ENCODE results near the gene OVCA2.

The OVCA2 gene

DNA sequence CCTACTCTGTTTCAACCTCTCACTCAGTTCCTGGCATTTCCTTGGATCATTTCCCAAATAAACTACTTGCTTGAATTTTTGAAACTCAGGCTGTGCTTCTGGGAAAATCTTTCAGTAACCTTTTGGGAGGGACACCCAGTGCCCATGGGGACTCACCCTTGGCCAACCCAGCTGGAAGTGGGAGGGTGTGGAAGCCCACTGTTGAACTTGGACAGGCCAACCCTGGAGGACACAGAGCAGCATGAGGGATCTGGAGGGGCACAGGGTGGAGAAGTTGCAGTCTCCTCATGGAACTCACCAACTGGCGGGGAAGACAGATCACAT, 27.9 kb upstream of the OVCA2 start:
- Histone ChIP-seq H3K4me1 (peaks cover 88% of the 10 kb centered on the region), H3K4me3 (no peak overlapping the region), H4K20me1 (peaks cover 26% of the 10 kb centered on the region), H3K36me3 (0 out of 2 replicates have a peak, but pooled peaks cover 5% of the 10 kb centered on the region), H3K9ac (no peak overlapping the region), H3K4me2 (peak overlapping the region; percentile 28; the same call in 1 of the 2 replicates), H3K27ac (no peak overlapping the region; the same call in 1 of the 2 replicates), H3K27me3 (no peaks in the 10 kb centered on the region), H3K9me3 (no peaks in the 10 kb centered on the region)
- TF ChIP-seq Cebpa-rat (IDR thresholded peaks at IDR 0.05): no peak

GRCh38 chr17:2015314-2015713, 26.5 kb upstream of the OVCA2 start:
- H3K9me3 ChIP-seq: no peaks in the 10 kb centered on the region
- no peaks in the 10 kb centered on the region for H3K27me3 ChIP-seq
- 0 out of 2 replicates have a peak, but pooled peaks cover 5% of the 10 kb centered on the region for H3K36me3 ChIP-seq
- no peak overlapping the region for H3K4me3 ChIP-seq
- peaks cover 99% of the 10 kb centered on the region for H3K4me1 ChIP-seq
- H3K27ac ChIP-seq: peak overlapping the region; percentile 45; the same call in 1 of the 2 replicates
- peaks cover 39% of the 10 kb centered on the region for H4K20me1 ChIP-seq
- no peak for TF ChIP-seq Cebpa-rat (IDR thresholded peaks at IDR 0.05)
- H3K9ac ChIP-seq: no peak overlapping the region
- peak overlapping the region; percentile 15; the same call in 1 of the 2 replicates for H3K4me2 ChIP-seq

DNA sequence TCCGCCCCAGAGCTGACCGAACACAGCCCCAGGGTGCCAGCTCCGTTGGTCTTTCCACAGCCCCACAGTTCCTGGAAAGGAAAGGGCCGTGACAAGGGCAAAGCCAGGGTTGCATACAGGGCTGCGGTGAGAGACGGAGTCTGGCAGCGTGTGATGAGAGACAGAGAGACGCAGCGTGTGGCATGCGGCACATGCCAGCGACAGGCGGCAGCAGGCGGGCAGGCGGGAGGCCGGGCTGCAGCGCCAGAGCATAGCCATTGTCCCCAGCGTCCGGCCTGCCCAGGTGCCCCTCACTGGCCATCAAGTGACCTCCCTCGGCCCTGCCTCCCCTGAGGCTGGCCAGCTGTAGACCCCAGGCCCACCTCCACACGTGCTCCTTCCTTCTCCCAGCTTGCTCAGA, 25.3 kb upstream of the OVCA2 start:
- no peak overlapping the region for H3K4me3 ChIP-seq
- peak overlapping the region; percentile 72; the same call in 1 of the 2 replicates for H3K9ac ChIP-seq
- H3K27me3 ChIP-seq: no peaks in the 10 kb centered on the region
- 0 out of 2 replicates have a peak, but pooled peaks cover 5% of the 10 kb centered on the region for H3K36me3 ChIP-seq
- H3K4me2 ChIP-seq: peak overlapping the region; percentile 100
- H3K4me1 ChIP-seq: peaks cover 99% of the 10 kb centered on the region
- H3K27ac ChIP-seq: peak overlapping the region; percentile 89
- no peak for TF ChIP-seq Cebpa-rat (IDR thresholded peaks at IDR 0.05)
- H4K20me1 ChIP-seq: peaks cover 50% of the 10 kb centered on the region
- no peaks in the 10 kb centered on the region for H3K9me3 ChIP-seq

GRCh38 chr17:2017274-2017941, 24.4 kb upstream of the OVCA2 start:
- Histone ChIP-seq H3K4me3 (peak overlapping the region; percentile 56), H3K4me1 (peaks cover 99% of the 10 kb centered on the region), H3K9ac (peak overlapping the region; percentile 72), H3K27me3 (no peaks in the 10 kb centered on the region), H3K36me3 (0 out of 2 replicates have a peak, but pooled peaks cover 5% of the 10 kb centered on the region), H3K27ac (peak overlapping the region; percentile 89), H3K9me3 (no peaks in the 10 kb centered on the region), H3K4me2 (peak overlapping the region; percentile 100), H4K20me1 (peaks cover 50% of the 10 kb centered on the region)
- TF ChIP-seq Cebpa-rat (IDR thresholded peaks at IDR 0.05): no peak

DNA sequence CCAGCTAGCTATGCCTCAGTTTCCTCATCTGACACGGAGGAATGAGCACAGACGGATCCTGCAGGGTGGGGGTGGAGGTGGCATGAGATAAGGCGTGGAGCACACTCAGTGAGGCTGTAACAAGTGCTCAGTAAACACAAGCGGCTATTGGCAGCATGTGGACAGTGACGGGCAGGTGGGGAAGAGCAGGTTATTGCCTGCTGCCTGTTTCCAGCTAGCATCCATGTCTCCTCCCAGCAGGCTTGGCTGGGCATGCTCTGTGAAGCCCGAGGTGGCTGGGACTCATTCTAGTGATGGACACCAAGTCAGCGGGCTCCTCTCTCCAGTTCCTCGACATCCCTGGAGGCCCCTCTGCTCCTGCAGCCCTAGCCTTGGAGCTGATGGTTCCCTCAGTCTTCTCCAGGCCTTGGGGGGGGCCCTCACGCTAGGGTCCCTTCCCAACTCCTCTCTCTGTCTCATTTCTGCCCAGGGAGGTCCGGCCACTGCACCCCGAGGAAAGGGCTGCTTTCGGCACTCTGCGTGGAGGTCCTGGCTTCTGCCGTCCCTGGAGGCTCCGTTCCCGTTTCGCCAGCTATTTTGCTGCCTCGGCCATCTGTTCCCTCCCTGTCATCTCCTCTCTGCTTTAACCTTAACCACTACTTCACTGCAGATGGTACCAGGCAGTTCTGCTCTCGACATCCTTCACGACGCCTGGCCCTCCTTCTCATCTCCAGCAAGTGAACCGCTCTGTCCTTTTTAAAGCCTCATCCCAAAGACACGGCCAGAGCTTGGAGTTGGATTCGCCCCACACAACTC, 22.9 kb upstream of the OVCA2 start:
- Histone ChIP-seq H3K27ac (peak overlapping the region; percentile 89), H3K27me3 (no peaks in the 10 kb centered on the region), H4K20me1 (peaks cover 50% of the 10 kb centered on the region), H3K4me2 (peak overlapping the region; percentile 100), H3K9ac (peak overlapping the region; percentile 72; the same call in 1 of the 2 replicates), H3K9me3 (no peaks in the 10 kb centered on the region), H3K36me3 (0 out of 2 replicates have a peak, but pooled peaks cover 4% of the 10 kb centered on the region), H3K4me1 (peaks cover 98% of the 10 kb centered on the region), H3K4me3 (peak overlapping the region; percentile 56)
- no peak for TF ChIP-seq Cebpa-rat (IDR thresholded peaks at IDR 0.05)

DNA sequence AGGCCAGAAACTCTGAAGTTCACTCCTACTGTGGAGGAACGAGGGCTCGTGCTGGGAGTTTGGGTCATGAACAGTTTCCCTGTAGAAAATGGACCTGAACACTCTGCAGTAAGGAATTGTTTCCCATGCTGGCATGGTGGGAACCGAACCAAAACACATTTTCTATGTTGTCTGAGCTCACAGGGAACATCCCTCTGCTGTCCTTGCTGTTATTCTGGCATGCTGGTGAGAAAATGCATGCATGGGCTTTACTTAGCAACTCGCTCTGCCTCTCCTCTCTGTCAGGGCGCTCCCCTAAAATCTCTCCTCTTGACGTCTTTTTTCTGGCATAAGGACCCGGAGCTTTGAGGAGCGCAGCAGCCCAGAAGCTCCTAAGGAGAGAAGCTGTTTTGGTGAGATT, 22.1 kb upstream of the OVCA2 start:
- peak overlapping the region; percentile 89 for H3K27ac ChIP-seq
- H3K9me3 ChIP-seq: no peaks in the 10 kb centered on the region
- no peaks in the 10 kb centered on the region for H3K36me3 ChIP-seq
- H3K27me3 ChIP-seq: peaks cover 8% of the 10 kb centered on the region; the same call in 1 of the 2 replicates
- no peak for TF ChIP-seq Cebpa-rat (IDR thresholded peaks at IDR 0.05)
- peaks cover 50% of the 10 kb centered on the region for H4K20me1 ChIP-seq
- H3K9ac ChIP-seq: peak overlapping the region; percentile 72; the same call in 1 of the 2 replicates
- H3K4me1 ChIP-seq: peaks cover 94% of the 10 kb centered on the region
- no peak overlapping the region; the same call in 1 of the 2 replicates for H3K4me3 ChIP-seq
- peak overlapping the region; percentile 100 for H3K4me2 ChIP-seq

DNA sequence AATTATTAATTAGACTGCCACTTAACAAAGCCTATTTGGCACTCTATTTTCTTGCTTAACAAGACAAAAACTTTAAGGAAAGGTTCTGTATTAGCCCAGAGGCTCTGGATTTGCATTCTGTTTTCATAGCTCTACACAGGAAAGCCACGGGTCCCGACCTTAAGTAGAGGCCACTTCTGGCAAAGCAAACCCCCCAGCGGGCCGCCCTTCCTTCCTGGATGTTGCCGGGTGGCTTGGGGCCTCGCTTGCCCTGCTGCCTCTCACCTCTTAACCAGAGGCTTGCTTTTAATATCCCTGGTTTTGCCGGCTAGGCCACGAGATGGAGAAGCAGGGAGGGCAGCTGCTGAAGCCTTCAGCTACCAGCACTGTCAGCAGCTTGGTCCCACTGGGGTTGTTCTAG, 21.1 kb upstream of the OVCA2 start:
- H3K4me1 ChIP-seq: peaks cover 87% of the 10 kb centered on the region
- H3K27me3 ChIP-seq: peaks cover 14% of the 10 kb centered on the region; the same call in 1 of the 2 replicates
- peaks cover 50% of the 10 kb centered on the region for H4K20me1 ChIP-seq
- peak overlapping the region; percentile 57 for H3K9ac ChIP-seq
- H3K27ac ChIP-seq: peak overlapping the region; percentile 52
- no peaks in the 10 kb centered on the region for H3K9me3 ChIP-seq
- no peak for TF ChIP-seq Cebpa-rat (IDR thresholded peaks at IDR 0.05)
- no peaks in the 10 kb centered on the region for H3K36me3 ChIP-seq
- peak overlapping the region; percentile 100 for H3K4me2 ChIP-seq
- peak overlapping the region; percentile 33 for H3K4me3 ChIP-seq

DNA sequence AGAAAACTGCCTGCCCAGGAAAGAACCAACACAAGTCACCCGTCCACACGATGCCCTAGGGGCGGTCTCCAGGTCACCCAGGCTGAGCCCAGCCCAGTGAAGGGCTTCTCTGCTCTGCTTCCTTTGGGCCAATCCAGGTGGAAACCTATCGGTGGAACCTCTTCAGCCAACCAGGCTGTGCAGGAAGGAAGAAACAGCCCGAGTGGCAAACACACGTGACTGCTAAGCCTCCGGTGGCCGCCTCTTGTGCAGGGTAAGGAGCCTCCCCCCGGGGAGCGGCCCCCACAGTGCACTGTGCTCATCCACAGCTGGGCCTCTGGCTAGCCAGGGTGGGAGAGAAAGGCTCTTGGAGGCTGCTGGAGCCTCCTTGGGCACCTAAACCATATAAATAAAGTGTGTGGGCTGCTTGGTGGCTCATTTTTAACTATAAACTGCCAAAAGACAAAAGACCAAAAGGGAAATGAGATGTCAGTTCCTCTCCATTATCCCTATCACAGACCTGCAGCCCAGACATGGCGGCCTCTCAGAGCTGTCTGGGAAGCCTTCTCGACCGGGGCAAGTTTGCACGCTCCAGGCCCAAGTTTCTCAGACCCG, 19.1 kb upstream of the OVCA2 start:
- Histone ChIP-seq H3K4me1 (peaks cover 78% of the 10 kb centered on the region), H3K9ac (peak overlapping the region; percentile 67), H3K4me3 (peak overlapping the region; percentile 79), H3K27ac (peak overlapping the region; percentile 76), H3K27me3 (peaks cover 23% of the 10 kb centered on the region; the same call in 1 of the 2 replicates), H3K9me3 (no peaks in the 10 kb centered on the region), H4K20me1 (peaks cover 36% of the 10 kb centered on the region), H3K36me3 (no peaks in the 10 kb centered on the region), H3K4me2 (peak overlapping the region; percentile 100)
- TF ChIP-seq Cebpa-rat (IDR thresholded peaks at IDR 0.05): no peak

DNA sequence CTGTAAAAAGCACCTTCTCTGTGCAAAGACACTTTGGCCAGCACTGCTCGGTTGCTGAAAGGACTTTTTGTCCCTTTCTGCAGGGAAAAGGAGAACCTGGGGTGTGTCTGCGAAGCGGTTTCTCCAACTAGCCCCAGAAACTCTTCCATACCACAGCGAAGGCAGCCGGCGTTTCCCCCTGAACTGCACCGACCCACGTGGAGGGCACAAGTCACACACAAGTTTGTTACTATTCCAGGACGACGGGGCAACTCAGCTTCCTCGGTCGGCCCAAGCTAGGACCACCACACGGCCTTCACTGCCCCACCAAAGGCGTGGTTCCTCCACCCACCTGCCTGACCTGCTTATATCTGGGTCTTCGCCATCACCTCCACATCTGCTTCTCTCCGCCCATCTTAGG, 18.6 kb upstream of the OVCA2 start:
- Histone ChIP-seq H3K4me3 (peak overlapping the region; percentile 79), H3K27ac (peak overlapping the region; percentile 76), H3K27me3 (peaks cover 25% of the 10 kb centered on the region; the same call in 1 of the 2 replicates), H4K20me1 (peaks cover 31% of the 10 kb centered on the region), H3K9ac (peak overlapping the region; percentile 67), H3K36me3 (no peaks in the 10 kb centered on the region), H3K4me1 (peaks cover 78% of the 10 kb centered on the region), H3K9me3 (no peaks in the 10 kb centered on the region), H3K4me2 (peak overlapping the region; percentile 100)
- TF ChIP-seq Cebpa-rat (IDR thresholded peaks at IDR 0.05): no peak
